HG02943 (cell line): ENCODE data around the gene HBG1.
"Not testable (repeated sequence)": the region's sequence is repeated elsewhere in the genome, so short reads cannot be mapped to it uniquely, and the experiment has no call there.

Experiments used
- ATAC-seq: cut with Tn5 transposase; IDR thresholded peaks from one replicate; pipeline ENCODE4 v1.9.1; 2021; ENCODE audit warnings: mild to moderate bottlenecking, low read depth, moderate library complexity; ENCODE audit not compliant: unreplicated experiment

HBG1 gene

GRCh38 chr11:5250543-5251204, 1.0 kb upstream of the HBG1 start:
- no peak for ATAC-seq

DNA sequence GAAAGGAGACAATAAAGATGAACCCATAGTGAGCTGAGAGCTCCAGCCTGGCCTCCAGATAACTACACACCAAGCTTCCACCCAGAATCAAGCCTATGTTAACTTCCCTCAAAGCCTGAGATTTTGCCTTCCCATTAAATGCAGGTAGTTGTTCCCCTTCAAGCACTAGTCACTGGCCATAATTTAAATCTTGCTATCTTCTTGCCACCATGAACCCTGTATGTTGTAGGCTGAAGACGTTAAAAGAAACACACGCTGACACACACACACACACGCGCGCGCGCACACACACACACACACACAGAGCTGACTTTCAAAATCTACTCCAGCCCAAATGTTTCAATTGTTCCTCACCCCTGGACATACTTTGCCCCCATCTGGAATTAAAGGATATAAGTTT, 1.2 kb downstream of the HBG1 start:
- not testable (repeated sequence) for ATAC-seq

DNA sequence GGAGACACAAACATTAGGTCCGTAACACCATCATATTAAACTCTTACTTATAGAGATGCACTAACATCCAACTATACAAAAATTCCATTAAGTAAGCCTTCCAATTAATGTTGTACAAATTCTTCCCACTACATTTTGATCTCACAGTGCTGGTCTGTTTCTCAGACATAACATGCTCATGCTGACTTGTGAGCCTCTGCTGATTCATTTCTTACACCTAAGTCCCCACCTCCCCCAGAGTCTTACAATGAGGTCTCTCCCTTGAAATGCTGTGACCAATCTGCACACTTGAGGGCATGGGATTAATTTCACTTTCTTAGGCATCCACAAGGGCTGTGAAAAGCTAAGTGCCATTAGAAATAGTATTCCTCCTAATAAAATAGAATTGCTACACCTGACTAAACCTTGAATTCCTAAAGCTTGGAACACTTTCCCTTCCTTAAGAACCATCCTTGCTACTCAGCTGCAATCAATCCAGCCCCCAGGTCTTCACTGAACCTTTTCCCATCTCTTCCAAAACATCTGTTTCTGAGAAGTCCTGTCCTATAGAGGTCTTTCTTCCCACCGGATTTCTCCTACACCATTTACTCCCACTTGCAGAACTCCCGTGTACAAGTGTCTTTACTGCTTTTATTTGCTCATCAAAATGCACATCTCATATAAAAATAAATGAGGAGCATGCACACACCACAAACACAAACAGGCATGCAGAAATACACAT, 2.0 kb downstream of the HBG1 start:
- no peak for ATAC-seq

DNA sequence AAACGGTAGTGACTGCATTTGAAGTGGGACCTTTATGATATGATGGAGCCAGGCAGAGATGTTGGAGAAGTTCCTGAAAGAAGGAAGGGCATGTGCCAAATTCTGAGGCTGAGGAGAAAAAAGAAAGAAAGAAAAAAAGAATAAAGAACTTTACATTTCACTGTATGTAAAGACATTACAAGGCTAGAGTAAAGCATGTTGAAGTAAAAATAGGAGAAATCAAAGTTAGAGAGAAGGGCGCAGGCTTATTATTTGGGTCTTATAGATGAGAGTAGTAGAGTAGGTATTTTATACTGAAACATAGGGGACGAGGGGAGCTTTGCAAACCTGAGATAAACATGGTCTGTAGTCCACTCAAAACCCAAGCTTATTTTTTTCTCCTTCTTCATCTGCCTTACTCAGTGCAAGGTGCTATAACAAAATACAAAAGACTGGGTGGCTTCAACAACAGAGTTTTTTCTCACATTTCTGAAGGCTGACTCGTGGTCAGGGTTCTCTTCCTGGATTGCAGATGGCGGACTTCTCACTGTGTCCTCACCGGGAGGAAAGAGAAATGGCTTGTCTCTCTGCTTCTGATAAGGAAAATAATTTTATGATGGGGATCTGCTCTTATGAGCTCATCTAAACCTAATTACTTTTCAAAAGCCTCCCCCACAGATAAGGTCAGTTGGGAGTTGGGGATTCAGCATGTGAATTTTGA, 2.7 kb downstream of the HBG1 start:
- ATAC-seq: no peak

DNA sequence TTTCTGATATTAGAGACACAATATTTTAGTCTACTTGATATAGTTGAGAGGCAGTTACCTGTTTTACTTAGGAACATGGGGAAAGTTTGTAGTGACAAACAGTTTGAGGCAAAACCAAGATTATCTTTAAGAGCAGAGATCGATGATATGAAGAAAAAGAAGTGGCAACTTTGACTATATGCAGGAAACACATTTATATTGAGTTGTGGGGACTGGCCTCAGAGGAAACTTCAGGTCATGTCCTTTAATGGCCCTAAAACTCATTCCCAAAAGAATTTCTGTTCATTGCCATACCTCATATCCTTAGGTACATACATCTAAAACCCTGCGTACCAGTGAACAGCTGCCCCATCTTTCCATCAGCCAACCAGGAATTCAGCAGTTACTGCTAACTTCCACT, 4.5 kb downstream of the HBG1 start:
- no peak for ATAC-seq

DNA sequence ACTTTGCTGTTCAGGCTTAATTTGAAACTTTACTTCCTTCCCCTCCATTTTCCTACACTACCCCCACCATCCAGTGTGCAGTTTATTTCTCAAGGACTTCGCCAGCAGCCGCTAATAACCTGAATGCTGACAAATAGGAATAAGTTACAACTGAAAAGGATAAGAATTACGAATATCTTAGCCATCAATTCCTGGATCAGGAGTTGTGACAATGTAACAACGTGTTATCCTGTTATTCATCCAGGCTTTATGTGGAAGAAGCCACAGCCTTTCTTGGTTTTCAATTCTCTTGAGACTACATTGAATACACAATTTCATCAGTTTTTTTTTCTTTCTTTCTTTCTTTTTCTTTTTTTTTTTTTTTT, 5.9 kb downstream of the HBG1 start:
- no peak for ATAC-seq

GRCh38 chr11:5242933-5243815, 6.5 kb downstream of the HBG1 start:
- ATAC-seq: no peak

DNA sequence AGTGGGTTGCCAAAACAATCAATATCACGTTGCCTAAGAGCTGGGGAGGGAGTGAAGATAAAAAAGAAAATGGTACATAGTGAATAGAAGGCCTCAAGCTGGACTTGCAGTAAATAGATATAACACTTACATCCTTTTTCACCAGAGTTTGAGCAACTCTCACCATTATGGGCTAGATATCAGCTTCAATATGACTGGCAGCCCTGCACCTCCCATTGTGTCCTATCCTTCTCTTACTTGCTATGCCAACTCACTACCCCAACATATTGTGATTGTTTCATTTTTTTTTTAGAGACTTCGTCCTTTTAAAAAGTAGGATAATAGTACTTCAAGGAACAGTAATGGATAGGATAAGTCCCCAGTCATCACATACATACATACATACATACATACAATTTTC, 7.4 kb downstream of the HBG1 start:
- no peak for ATAC-seq

GRCh38 chr11:5241458-5241857, 8.2 kb downstream of the HBG1 start:
- ATAC-seq: no peak

DNA sequence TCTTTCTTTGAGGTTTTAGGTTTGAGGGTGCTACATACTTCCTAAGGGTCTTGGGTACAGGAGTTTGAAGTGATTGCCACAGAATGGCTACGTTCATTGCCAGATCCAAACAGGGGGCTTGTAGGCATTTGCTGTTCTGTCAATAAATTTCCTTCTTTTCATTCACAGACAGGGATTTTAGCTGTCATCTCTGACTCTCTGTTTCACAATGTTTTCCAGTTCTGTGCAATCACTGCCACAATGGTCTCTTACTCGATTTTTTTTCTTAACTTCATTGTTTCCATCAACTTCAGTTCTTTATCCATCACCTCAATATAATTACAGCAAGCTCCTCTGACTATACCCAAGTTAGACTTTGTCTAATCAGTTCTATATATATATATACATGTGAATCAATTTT, 9.2 kb downstream of the HBG1 start:
- no peak for ATAC-seq

- no peak for ATAC-seq
Observed at GRCh38 chr11:5240056-5240455, 9.6 kb downstream of the HBG1 start.

- no peak for ATAC-seq
Observed at GRCh38 chr11:5239046-5239445, 10.6 kb downstream of the HBG1 start.

DNA sequence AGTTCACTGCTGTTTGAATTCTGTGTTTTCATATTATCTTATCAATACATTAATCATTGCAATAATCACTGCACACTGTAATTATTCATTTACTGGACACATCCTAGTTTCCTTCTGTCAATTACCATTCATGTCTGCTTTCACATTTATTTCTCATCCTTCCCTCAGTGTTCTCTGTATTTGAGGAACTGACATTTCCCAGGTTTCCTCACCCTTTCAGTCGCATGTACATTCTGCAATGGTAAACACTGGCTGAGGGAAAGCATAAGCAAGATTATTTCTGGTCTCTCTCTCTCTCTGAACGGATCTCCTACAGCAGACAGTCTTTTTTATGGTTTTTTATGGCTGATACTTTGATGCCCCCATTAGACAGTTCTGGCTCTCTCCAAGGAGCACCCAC, 11.2 kb downstream of the HBG1 start:
- ATAC-seq: no peak

DNA sequence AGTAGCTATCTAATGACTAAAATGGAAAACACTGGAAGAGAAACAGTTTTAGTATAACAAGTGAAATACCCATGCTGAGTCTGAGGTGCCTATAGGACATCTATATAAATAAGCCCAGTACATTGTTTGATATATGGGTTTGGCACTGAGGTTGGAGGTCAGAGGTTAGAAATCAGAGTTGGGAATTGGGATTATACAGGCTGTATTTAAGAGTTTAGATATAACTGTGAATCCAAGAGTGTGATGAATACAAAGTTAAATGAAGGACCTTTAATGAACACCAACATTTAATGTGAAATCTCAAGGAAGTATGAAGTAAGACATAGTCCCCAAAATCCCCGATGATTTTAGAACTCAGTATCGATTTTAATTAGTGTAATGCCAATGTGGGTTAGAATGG, 12.2 kb downstream of the HBG1 start:
- no peak for ATAC-seq

GRCh38 chr11:5235364-5236095, 14.1 kb downstream of the HBG1 start:
- ATAC-seq: no peak

DNA sequence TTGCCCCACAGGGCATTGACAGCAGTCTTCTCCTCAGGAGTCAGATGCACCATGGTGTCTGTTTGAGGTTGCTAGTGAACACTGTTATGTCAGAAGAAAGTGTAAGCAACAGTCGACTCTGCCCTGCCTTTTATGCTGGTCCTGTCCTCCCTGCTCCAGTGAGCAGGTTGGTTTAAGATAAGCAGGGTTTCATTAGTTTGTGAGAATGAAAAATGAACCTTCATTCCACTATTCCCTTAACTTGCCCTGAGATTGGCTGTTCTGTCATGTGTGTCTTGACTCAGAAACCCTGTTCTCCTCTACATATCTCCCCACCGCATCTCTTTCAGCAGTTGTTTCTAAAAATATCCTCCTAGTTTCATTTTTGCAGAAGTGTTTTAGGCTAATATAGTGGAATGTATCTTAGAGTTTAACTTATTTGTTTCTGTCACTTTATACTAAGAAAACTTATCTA, 15.2 kb downstream of the HBG1 start, which contains the start of gene HBD:
Gene HBD (minus strand): TSS at position 103 of the 454 bp plus-strand sequence. CDS start 50 bp downstream, at position 53.
- ATAC-seq: no peak

- no peak for ATAC-seq
Observed at GRCh38 chr11:5233307-5233706, 16.4 kb downstream of the HBG1 start.

DNA sequence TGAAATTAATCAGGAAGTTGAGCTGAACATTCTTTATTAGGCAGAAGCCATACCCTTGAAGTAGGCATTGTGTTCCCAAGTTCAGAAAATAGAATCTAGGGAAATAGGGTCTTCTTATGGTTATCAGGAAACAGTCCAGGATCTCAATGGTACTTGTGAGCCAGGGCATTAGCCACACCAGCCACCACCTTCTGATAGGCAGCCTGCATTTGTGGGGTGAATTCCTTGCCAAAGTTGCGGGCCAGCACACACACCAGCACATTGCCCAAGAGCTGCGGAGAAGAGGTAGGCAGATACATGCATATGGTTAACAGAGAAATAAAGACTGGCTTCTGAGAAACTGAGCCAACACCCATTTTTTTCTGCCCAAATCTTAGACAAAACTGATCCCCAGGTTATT, 16.8 kb downstream of the HBG1 start:
- no peak for ATAC-seq

GRCh38 chr11:5232176-5232575, 17.5 kb downstream of the HBG1 start:
- no peak for ATAC-seq

- no peak for ATAC-seq
Observed at GRCh38 chr11:5231111-5231510, 18.5 kb downstream of the HBG1 start.
